GM19438 (cell line): ENCODE data around the gene ZNF44.
"Not testable (repeated sequence)": the region's sequence is repeated elsewhere in the genome, so short reads cannot be mapped to it uniquely, and the experiment has no call there.

Experiments
- ATAC-seq: cut with Tn5 transposase; IDR thresholded peaks from one replicate; pipeline ENCODE4 v1.9.1; 2021; ENCODE audit warnings: low read depth; ENCODE audit not compliant: unreplicated experiment

The ZNF44 gene

DNA sequence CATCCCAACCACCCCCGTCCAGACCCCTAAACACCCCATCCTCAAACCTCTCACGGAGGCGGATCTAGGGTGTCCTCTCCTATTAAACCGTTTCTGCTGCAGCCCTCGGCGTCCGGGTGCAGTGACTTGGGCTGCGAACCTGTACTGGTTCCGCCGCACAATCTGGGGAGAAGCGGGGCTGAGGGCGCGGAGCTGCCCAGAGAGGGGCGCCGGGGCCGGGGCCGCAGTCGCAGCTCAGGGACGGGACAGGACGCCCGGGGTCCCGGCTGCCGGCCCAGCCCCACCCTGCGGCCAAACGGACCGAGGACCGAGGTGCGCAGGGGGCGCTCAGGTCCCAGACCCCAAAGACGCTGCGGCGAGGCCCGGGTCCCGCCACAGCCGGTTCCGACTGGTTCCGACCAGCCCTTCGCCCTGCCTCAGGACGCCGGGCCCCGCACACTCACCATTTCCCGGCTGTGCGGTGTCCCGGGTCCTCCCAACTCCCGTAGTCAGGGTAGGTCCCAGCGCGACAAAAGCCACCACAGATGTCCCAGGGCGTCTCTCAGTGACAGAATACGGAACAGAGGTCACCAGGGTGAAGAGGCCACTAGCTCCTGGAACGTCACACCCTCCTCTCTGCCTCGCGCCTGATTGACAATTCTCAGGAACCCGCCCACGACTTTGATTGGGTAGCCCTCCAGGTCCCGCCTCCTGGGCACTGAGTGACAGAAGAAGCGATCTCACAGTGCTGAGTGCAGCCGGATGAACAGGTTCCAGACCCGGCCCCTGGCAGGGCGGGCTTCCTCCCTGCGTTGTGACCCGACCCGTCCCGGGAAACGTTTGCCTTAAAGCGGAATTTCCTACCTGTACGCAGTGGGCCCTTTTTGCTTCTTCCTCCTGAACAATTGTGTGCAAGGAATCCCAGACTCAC is at the start of gene ZNF44:
Gene ZNF44 (minus strand): TSS at position 635 of the 910 bp plus-strand sequence. CDS start 189 bp downstream, at position 446.
- ATAC-seq, result peak; percentile 87

DNA sequence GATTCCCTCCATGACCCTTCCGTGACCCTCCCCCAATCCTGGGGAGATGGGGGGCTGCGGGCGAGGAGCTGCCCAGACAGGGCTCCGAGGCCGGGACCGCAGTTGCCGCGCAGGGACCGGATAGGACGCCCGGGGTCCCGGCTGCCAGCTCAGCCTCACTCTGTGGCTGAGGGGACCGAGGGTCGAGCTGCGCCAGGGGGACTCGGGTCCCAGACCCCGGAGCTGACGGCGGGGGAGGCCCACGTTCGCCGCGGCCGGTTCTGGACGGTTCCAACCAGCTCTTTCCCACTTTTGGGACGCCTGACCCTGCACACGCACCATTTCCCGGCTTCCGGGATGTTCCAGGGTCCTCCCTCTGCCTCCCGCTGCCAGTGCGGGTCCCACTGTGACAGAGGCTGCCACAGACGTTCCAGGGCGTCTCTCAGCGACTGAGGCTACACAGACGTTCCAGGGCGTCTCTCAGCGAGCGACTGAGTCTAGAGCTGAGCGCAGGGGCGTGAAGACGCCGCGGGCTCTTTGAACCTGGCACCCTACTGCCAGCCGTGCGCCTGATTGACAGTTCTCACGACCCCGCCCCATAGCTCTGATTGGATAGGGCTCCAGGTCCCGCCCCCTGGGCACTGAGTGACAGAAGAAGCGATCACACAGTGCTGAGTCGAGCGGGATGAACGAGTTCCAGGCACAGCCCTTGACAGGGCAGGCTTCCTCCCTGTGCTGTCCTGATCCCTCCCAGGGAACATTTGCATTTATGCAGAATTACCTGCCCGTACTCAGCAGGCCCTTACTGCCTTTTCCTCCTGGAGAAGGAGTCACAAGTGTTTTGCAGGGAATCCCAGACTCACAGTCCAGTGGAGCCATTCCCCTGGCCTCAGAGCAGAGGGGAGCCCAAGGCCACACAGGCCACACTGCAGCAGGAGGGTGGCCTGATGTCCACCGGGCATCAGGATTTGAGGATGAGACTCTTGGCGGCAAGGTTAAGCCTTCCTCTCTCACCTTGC is 38.8 kb upstream of the ZNF44 start, which contains the start of gene ZNF563:
Gene ZNF563 (minus strand): TSS at position 472 of the 998 bp plus-strand sequence. CDS start 151 bp downstream, at position 321.
- ATAC-seq, result peak; percentile 90

DNA sequence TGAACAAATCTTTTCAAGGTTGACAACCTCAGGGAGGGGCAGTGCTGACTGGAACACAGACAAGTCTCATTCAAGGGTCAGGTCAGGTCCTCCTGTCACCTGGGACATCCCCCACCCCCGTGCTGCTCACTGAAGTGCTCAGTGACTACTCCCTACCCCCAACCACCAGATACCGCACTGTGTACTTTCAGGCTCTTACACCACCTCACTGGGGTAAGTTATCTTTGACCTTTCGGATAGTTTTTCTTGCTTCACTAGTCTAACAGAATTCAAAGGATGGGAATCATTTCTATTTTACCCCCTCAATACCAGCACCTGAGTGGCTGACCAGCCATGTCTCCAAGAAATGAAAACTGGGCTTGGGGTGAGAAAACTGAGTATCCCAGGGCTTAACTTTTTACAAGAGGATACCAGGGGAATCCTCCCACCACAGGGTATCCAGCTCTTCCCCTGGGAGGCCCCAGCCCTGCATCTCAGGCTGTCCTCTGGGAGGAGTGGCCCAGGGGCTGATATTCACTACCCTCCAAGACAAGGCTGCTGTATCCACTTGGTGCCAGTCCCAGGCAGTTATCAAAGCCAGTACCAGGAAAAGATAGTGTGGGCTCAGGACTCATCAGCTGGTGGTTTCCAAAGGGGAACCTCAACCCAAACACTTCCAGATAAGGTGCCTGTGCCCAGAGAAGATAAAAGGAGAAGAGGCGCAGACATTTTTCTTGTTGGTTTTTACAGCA is 36.7 kb upstream of the ZNF44 start:
- no peak for ATAC-seq

DNA sequence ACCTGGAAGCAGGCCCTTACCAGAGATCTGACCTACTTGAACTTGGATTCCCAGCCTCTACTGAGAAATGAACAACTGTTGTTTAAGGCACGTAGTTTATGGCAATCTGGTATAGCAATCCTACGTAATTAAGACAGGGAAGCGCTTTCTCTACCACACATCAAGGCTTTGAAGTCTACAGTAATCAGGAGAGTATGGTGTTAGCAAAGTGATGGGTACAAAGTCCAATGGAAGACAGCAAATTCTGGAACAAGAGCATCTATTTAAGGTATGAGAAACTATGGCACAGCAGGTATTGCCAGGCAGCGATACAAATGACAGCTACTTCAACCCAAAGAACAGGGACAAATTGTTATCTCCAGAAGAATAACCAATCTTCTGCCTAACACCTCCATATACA is 35.7 kb upstream of the ZNF44 start:
- ATAC-seq, result no peak

DNA sequence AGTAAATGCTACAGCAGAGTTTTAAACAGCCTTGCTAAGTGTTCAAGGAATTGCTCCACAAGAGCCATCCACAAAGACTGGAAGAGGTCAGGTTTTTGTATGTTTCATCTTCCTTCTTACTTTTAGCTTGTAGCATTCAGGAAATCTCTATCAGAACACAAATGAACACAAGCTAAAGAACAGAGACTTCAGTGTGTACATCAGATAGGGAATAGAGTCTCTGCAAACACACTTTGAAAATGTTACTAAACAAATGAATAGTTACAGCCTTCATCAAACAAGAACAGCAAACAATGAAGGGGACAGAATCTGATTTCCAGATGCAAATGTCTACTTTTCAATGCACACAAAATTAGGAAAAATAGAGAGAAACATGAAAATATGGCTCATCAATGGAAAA is 31.0 kb upstream of the ZNF44 start:
- ATAC-seq, result no peak

DNA sequence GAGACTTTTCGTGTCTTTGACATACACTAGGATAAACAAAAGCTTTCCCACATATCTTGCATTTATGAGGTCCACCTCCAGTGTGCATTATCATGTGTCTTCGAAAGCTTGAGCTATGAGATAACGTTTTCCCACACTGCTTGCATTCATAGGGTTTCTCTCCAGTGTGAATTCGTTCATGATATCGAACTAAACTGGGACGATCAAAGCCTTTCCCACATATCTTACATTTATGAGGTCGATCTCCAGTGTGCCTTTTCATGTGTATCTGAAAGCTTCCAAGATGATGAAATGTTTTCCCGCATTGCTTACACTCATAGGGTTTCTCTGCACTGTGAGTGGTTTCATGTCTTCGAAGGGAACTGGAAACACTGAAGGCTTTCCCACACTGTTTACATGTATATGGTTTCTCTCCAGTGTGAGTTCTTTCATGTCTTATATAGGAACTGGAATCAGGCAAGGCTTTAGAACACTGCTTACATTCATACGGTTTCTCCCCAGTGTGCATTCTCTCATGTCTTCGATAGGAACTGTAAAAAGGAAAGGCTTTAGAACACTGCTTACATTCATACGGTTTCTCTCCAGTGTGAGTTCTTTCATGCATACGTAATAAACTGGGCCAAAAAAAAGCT is 24.2 kb upstream of the ZNF44 start:
- ATAC-seq, result no peak

DNA sequence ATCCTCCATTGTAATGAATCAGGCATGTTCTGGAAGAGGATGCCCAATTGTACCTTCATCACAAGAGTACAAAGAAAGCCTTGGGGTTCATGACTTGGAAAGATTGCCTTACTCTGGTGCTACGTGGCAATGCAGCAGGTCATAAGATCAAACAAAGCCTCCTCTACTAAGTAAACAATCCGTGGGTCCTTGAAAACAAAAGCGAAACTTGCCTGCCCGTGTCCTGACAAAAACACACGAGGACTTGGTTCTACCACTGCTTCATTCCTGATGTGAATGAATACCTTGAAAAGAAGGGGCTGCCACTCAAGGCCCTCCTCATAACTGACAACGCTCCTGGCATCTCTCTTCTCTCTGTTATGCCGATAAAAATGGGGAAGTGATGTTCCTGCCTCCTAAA is 19.9 kb upstream of the ZNF44 start:
- no peak for ATAC-seq

DNA sequence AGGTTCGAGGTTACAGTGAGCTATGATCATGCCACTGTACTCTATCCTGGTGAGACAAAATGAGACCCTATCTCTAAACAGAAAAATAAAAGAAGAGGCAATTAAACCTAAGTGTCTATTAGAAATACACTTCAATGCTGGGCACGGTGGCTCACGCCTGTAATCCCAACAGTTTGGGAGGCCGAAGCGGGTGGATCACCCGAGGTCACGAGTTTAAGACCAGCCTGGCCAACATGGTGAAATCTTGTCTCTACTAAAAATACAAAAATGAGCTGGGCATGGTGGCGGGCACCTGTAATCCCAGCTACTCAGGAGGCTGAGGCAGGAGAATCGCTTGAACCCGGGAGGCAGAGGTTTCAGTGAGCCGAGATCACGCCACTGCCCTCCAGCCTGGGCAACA is 14.2 kb upstream of the ZNF44 start:
- not testable (repeated sequence) for ATAC-seq

DNA sequence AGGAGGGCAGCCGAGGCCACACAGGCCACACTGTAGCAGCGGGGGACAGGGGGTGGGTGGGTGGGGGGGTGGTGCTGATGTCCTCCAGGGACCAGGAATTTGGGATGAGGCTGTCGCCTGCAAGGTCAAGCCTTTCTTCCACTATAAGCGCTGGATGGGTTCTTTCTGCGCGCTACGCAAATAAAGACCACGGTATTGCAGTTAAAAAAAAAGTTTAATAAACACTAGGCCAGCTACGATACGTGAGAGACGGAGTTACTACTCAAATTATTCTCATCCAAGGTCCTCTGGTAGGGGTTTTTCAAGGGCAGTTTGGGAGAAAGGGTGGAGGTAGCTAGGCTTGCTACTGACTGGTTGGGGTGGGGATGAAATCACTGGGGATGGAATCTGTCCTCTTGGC is 508 bp upstream of the ZNF44 start:
- no peak for ATAC-seq

DNA sequence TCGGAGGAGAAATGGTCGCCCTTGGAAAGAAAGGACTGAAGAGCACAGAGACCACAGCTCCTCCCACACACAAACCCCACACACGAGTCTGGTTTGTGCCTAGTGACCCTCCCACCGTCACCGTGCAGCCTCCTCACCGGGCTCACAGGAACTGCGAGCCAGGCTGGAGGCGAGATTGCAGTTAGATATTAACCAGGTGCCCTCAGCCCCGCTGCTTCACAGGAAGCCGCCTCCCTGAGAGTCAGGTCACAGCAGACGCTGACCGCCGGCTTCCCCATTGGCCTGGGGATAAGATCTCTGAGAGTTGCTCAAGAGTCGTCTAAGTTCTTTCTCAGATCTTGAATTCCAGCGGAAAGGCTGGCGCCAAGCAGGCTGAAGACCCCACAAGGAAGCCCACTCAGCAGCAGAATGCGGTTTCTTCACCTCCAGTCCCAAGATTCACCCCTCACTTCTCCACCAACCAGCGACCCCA is 870 bp downstream of the ZNF44 start:
- peak; percentile 60 for ATAC-seq

DNA sequence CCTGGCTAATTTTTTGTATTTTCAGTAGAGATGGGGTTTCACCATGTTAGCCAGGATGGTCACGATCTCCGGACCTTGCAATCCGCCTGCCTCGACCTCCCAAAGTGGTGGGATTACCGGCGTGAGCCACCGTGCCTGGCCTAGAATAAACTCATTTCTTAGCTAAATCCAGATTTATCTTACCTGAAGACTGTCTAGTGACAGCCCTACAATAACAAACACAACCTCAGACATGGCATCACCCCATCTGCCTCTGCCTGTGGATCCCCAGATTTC is 5.0 kb downstream of the ZNF44 start:
- no peak for ATAC-seq

DNA sequence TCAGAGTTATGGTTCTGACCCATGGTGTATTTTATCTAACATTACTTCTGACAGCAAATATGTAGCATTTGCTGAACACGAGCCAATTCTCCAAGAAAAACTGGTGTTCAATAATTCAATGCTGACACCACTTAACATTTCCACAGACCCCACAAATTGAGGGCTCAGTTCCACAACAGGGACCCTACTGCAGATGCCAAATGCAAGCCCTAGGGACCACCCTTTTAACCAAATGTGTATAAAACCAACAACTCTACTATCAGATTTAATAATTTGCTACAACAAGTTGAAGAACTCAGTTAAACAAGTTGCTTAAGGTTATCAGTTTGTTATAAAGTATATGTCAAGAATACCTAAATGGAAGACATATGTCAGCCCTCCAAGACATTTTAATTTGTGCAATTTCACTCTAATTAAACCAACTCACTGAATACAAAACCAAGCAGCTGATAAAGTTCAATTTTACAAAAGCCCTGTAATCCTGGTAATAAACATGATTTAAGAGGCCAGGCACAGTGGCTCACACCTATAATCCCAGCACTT is 6.7 kb downstream of the ZNF44 start:
- ATAC-seq, result no peak

DNA sequence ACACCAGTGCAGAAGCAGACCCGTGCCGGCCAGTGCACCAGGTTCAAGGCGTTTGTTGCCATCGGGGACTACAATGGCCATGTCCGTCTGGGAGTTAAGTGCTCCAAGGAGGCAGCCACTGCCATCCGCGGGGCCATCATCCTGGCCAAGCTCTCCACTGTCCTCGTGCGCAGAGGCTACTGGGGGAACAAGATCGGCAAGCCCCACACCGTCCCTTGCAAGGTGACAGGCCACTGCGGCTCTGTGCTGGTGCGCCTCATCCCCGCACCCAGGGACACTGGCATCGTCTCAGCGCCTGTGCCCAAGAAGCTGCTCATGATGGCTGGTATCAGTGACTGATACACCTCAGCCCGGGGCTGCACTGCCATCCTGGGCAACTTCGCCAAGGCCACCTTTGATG is 10.1 kb downstream of the ZNF44 start:
- ATAC-seq, result no peak

DNA sequence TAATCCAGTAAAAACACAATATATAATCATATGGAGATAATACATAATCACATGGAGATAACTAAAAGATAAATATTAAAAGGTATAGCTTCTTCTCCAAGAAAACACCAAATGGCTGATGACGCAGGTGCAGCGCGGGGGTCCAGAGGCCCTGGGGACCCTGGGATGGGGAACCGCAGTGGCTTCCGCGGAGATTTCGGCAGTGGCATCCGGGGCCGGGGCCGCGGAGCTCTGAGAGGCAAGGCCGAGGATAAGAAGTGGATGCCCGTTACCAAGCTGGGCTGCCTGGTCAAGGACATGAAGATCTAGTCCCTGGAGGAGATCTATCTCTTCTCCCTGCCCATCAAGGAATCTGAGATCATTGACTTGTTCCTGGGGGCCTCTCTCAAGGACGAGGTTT is 10.5 kb downstream of the ZNF44 start:
- no peak for ATAC-seq

DNA sequence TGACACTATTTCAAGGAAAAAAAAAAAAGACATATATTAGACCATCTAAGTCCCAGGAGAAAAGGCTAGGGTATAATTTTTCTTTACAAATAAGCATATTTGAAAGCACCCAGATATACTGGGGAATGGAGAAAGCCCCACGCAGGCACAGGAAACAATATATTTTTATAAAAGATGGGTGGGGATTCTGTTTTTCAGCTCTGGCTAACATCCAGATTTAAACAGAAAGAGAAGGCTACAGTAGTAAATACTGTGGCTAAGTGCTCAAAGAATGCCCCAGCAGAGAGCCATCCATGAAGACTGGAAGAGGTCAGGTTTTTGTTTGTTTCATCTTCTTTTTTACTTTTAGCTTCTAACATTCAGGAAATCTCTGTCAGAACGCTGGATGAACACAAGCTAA is 16.0 kb downstream of the ZNF44 start:
- no peak for ATAC-seq

DNA sequence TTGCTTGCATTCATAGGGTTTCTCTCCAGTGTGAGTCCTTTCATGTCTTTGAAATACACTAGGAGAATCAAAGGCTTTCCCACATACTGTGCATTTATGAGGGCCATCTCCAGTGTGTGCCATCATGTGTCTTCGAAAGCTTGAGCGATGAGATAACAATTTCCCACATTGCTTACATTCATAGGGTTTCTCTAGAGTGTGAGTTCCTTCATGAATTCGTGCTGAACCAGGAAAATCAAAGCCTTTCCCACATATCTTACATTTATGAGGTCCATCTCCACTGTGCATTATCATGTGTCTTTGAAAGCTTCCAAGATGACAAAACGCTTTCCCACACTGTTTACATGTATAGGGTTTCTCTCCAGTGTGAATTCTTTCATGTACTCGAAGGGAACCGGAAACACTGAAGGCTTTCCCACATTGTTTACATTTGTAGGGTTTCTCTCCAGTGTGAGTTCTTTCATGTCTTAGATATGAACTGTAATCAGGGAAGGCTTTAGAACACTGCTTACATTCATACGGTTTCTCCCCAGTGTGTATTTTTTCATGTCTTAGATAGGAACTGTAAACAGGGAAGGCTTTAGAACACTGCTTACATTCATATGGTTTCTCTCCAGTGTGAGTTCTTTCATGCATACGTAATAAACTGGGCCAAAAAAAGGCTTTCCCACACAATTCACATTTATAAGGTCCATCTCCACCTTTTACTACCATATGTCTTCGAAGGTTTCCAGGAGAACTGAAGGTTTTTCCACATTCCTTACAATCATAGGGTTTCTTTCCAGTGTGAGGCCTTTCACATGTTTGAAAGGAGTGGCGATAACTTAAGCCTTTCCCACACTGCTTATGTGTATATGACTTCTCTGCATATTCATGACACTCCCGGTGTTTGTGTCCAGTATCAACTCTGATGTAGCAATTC is 21.4 kb downstream of the ZNF44 start:
- ATAC-seq, result no peak

DNA sequence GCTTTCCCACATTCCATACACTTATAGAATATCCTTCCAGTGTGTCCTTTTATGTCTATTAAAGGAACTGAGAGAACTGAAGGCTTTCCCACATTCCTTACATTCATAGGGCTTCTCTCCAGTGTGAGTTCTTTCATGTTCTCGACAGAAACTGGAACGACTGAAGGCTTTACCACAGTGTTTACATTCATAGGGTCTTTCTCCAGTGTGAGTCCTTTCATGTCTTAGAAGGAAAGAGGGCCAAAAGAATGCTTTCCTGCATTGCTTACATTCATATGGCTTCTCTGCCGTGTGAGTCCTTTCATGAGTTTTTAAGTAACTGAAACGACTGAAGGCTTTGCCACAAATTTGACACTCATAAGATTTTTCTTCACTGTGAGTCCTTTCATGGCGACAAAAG is 22.3 kb downstream of the ZNF44 start:
- ATAC-seq, result no peak

DNA sequence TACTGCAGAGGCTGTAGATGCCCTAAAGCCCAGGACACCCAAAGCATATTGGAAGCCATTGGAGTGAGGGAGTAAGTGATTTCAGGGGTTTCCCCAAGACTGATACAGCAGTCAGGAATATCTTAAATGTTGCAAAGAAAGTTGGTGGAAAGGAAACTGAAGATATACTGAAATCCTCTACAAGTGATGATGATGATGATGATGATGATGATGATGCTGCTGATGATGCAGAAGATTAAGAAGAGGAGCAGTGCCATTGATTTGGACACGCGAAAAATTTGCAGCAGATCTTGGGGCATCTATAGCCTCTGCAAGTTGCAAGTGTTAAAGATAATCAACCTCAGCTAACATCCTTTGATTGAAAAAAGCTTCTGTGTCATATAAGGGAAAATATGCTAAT is 23.8 kb downstream of the ZNF44 start:
- no peak for ATAC-seq
